HG03521 (cell line): Measurements from ENCODE around the gene SFTA2.
"Not testable (repeated sequence)": the region's sequence is repeated elsewhere in the genome, so short reads cannot be mapped to it uniquely, and the experiment has no call there.

Source experiments
- ATAC-seq: cut with Tn5 transposase; IDR thresholded peaks from one replicate; pipeline ENCODE4 v1.9.1; 2021; ENCODE audit warnings: mild to moderate bottlenecking, moderate library complexity; ENCODE audit not compliant: unreplicated experiment

The SFTA2 gene

DNA sequence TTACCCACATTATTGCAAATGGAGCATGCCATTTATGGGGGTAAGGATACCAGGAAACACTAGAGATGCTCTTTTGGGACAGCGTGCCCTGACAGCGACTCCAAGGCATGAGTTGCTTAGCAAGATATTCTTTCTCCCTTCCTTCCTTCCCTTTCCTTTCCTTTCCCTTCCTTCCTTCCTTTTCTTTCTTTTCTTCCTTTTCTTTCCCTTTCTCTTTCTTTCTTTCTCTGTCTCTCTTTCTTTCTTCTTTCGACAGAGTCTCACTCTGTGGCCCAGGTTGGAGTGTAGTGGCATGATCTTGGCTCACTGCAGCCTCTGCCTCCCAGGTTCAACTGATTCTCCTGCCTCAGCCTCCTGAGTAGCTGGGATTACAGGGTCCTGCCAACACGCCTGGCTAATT is 12.1 kb upstream of the SFTA2 start:
- ATAC-seq = no peak

DNA sequence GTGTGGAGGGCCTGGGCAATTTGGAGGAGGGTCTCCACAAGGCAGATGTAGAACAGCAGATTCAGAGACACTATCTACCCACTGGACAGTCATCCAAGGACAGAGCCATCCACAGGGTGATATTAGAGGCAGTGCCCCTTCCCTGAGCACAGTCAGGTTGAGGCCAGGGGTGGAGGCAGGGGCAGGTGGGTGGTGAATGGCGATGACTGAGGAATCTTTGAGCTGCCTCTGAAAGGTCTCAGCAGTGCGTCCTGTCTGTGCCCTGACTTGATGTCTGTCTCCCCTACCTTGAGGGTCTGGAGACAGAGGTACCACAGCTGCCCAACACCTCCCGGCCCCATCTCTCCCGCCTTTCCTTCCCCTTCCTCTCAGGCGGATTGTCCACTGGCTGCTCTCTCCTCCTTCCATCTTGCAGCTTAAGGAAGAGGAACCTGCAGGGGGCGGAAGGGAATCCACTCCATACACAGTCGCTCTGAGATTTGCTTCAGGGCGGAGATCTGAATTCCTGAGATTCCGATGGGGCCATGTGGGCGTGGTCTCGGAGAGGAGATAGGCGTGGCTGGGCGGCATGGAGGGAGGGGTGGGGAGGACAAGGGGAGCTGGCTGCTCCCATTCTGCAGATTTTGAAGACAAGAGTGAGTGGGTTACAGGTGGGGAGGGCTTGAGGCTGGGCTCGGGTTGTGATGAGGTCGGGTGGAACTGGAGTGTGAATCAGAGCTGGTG is 10.5 kb upstream of the SFTA2 start:
- no peak for ATAC-seq

DNA sequence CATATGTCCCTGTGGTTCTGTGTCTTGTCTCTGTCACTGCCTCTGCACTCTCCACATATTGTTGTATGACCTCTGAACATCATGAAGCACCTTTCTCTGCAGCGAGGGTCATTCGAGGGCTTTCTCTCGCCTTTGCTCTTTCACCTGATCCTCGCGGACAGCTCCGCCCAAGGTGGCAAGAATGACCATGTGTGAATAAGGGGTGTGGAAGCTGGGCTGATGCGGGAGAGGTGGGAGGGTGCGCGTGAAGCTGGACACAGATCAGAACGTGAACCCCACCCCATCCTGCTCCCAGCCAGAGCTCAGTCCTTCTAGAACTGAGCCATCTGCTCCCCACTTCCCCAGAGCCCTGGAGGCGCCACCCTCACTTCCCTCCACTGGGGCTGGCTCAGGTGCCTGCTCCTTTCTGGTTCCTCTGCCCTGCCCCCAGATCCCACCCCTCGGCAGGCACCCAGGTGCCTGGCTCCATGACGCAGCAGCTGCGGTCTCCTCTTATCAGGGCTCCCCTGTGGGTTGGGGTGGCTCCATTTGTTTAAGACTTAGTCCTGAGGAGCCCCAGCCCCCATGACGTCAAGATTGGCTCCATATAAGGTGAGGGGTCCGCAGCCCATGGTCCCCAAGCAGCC is 8.5 kb upstream of the SFTA2 start, which contains the start of gene MUCL3:
Gene MUCL3 (plus strand): TSS at position 613 of the 626 bp plus-strand sequence. CDS start 27 bp downstream, outside the sequence.
- ATAC-seq = no peak

DNA sequence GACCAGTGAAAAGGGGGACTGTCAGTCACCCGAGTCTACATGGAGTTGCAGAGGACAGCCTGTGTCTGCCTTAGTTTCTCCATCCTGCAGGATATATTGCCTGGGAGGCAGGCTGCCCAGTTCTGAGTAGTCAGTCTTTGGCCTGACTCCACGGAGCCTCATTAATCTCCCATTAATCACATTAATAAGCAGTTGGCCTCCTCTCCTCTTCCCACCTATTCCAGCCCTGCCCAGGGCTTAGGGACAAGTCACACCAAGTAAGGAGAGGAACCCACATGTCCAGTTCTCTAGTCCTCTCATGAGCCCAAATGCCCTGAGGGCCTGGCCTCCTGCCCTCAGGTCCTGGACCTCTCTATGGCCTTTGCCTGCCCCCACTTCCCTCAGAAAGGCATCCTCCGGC is 7.5 kb upstream of the SFTA2 start:
- no peak for ATAC-seq

DNA sequence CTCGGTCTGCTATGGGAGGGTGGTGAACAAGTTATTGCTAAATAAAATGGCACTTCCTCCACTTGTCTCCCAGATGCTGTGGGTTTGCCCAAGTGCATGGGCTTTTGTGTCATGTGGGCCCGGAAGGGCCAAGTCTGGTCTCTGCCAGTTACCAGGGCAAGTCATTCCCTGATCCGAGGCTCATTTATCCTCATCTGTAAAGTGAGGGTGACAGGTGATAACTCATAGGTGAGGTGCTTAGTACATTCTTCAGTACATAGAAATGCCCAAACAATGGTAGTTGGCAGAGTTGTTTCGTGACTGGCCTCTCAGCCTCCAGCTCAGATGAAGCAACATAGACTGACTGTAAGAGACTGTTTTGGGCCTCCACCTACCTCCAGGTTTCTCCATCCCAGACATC is 6.8 kb upstream of the SFTA2 start:
- no peak for ATAC-seq

DNA sequence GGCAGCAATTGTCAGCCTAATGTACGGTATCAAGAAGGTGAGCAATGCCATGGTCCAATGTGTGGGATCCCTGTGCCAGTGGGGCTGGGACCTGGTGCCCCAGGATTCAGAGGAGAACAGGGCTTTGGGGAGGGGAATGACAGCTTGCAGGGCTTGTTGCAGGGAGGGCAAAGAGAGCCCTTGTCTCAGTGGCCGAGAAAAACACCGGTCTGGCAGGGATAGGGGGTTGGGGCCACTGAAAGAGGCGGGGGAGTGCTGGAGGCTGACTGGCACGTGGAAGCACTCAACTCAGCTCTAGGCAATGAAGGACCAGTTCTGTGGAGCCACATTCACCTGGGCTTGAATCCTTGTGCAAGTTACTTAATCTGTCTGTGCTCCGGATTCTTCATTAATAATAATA is 5.3 kb upstream of the SFTA2 start:
- ATAC-seq = no peak

DNA sequence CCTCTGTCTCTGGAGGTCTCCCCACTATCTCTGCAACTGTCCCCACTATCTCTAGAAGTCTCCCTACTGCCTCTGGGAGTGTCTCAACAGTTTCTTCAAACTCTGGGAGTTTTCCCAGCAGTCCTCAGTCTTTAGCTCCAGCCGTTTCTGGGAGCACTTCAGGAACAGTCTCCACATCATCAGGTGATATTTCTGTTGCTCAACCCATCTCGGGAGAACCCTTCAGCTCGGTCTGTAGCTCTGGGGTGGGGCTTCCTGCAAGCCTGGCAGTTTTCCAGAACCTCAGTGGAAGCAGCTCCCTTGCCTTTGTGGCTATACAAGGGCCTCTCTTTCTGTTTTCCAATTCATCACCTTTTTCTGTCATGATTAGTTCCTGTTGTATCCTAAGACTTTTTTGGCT is 3.0 kb upstream of the SFTA2 start:
- no peak for ATAC-seq

DNA sequence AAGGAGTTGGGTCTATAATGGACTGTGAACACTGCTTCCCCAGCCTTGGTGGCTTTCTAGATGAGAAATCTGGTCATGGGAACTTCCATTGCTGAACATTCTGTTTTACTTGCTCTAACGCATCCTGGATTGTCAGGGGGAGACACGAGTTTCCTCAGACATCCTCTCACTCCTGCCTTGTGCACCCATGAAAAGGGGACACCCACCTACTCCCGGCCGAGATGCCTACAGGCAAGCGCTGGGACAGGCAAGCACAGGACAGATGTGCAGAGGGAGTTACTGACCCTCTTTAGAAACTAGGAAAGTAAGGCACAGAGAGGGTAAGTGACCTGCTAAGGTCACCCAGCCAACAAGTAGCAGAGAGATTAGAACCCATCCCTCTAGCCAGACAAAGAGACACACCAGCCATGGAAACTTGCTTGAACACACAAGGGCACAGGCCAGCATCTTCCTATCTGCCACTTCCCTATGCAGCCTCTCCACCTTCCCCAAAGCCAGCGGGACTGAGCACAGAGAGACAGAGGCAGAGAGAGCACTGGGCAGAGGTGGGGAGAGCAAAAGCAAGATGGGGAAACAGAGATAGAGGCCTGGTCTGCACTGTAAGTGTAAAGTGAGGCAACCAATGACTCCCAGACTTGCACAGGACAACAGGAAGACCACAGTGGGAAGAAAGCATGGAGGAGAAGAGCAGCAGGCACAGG is 845 bp upstream of the SFTA2 start:
- no peak for ATAC-seq

DNA sequence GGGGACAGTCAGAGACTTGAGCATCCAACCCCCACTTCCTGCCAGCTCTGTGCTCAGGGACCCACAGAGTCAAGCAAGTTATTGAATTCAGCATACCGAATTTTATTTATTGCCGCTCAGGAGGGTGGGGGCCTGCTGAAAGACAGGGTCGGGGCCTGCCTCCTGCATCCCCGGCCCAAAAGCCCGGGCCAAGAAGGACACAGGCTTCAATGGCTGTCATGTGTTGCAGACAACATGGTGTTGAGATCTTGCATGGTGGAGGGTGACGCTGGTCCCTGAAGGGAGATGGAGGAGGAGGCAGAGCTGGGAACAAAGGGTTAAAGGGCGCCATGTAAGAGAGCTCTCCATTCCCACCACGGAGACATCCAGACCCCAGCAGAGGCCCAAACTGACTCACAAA is 698 bp downstream of the SFTA2 start:
- ATAC-seq = no peak

DNA sequence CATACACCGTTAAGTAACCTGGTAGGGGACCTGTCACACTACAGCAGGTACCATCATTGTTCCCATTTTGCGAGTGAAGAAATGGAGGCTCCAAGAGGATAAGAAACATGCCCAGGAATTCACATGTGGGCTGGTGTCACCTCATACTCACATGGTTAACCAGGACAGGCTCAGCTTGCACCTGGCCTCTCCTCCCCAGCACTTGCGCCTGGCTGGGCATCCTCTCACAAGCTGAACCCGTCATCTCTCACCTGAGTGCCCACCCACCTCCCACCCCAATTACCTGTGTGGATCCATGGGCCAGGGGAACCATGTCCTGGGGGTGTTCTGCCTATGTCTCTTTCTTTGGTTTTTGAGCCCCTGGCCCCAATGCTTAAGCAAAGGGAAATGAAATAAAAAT is 1.5 kb downstream of the SFTA2 start:
- no peak for ATAC-seq

DNA sequence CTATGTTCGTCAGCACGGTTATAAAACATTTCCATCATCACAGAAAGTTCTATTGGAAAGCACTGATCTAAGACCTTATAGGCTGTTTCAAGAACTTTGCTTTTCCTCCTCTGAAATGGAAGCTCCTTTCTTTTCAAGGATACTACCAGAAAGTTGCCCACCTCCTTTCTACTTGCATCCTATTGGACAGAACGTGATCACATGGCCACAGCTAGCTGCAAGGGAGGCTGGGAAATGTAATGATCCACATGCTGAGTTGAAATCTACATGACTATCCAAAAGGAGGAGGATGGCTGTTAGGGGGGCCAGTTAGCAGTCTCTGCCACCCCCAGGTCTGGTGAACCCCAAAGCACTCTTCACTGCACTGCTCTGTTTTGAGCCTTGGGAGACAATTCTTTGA is 3.3 kb downstream of the SFTA2 start:
- ATAC-seq = no peak

DNA sequence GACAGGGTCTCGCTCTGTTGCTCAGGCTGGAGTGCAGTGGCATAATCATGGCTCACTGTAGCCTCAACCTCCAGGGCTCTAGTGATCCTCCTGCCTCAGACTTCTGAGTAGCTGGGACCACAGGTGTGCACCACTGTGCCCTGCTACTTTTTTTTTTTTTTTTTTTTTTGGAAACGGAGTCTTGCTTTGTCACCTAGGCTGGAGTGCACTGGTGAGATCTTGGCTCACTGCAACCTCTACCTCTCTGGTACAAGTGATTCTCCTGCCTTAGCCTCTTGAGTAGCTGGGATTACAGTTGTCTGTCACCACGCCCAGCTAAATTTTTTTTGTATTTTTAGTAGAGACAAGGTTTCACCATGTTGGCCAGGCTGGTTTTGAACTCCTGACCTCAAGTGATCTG is 4.9 kb downstream of the SFTA2 start:
- ATAC-seq = not testable (repeated sequence)

DNA sequence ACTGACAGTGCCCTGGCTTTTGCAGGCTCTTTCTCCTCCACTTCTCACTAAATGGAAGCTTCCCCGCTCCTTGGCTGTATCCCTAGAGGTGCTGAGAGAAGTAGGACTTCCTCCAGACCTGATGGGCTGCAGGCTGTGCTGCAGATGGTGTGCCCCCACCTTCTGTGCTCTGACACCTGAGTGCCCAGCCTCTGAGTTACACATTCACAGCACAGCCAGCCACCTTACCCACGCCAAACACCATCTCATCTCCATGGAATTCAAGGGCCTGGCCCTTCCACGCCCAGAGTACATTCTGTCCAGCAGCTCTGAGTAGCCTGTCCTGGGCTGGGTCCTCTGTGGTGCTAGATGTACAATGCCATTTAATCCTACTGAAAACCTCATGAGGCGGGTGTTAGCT is 5.3 kb downstream of the SFTA2 start:
- no peak for ATAC-seq

DNA sequence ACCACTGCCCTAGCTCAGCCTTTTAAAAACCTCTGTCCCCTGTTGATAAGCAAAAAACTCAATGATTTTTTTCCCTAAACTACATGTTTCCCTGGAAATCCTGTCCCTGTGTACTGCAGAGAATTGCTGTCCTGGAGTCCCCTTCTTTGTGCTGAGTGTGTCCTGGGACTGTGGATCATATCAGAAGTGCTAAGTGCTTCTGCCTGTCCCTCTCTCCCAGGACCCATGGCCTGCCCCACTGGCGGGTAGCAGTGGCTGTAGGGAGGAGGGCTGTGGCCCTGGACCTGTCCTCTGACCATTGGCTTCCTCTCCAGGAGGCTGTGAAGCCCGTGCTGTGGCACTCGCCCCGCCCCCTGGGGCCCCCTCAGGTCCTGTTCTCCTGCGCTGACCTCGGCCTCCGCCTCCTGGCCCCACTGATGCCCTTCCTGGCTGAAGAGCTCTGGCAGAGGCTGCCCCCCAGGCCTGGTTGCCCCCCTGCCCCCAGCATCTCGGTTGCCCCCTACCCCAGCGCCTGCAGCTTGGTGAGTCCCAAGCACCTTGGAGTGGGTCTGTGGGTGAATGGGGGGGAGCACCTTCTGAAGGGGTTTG is 7.8 kb downstream of the SFTA2 start:
- ATAC-seq = not testable (repeated sequence)

DNA sequence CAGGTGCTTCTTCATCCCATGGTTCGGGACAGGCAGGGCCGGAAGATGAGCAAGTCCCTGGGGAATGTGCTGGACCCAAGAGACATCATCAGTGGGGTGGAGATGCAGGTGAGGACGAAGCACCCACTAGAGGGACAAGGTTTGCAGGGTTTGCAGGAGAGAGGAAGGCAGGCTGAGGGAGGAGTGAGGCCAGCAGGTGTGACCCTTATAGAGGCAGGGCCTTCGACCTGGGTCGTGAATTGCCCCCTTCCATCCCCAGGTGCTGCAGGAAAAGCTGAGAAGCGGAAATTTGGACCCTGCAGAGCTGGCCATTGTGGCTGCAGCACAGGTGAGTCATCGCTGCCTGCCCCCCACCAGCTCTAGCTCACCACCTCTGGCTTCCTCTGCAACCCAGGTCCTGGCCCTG is 9.5 kb downstream of the SFTA2 start:
- no peak for ATAC-seq

DNA sequence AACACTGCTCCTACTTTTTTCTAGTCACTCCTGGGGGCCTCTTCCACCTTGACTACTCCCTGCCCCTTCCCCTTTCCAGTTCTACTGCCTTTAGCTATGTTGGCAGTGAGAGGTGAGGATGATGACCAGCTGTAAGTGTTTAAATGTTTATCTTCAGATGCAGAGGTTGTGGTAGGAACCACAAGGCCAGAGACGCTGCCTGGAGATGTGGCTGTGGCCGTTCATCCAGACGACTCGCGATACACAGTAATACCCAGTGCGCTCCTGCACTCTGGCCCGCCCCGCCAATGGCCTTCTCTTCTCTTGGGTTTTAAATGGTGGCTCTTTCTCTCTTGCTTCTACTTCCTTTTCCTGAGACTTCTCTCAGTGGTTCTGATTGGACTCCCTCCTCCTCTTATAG is 13.3 kb downstream of the SFTA2 start:
- ATAC-seq = no peak

DNA sequence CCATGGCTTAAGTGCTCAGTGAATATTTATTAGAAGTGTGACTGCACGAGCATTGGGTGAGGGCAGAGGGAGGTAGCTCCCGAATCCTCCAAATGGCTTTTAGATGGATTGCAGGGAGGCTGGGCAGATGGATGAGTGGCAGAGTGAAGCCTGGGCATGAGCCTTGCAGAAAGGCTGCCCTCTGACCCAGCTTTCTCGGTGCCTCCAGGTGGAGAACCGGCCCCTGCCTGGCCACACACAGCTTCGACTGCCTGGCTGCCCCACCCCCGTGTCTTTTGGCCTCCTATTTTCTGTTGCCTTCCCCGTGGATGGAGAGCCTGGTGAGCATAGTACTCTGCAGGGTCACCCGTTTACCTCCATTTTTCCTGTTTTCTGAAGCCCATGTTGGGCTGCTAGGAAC is 14.5 kb downstream of the SFTA2 start:
- no peak for ATAC-seq

DNA sequence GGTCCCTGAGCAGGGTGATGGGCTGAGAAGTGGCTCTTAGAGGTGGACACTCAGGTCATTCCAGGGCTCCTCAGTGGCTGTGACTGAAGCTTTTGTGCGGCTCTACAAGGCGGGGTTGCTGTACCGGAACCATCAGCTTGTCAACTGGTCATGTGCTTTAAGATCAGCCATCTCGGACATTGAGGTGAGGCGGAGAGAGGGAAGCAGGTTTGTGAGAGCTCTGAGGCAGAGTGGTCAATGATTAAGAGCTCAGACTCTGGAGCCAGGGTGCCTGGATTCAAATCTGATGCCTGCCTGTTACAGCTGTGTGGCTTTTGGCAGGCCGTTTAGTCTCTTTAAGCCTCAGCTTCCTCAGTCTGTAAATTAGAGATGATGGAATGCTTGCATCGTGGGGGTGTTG is 14.9 kb downstream of the SFTA2 start:
- no peak for ATAC-seq

DNA sequence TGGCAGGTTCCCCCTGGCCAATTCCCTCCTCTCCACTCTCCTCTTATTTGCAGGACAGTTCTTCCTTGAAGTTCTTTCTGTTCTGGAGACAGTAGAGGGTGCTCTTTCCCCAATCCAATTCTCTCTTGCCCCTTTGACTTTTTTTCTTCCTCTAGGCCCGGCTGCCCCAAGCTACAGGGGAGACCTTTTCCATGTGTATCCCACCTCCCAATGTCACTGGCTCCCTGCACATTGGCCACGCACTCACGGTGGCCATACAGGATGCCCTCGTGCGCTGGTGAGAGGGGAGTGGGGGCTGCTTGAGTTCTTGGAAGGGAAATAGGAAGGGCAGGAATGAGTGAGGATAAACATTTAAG is 16.4 kb downstream of the SFTA2 start:
- no peak for ATAC-seq

DNA sequence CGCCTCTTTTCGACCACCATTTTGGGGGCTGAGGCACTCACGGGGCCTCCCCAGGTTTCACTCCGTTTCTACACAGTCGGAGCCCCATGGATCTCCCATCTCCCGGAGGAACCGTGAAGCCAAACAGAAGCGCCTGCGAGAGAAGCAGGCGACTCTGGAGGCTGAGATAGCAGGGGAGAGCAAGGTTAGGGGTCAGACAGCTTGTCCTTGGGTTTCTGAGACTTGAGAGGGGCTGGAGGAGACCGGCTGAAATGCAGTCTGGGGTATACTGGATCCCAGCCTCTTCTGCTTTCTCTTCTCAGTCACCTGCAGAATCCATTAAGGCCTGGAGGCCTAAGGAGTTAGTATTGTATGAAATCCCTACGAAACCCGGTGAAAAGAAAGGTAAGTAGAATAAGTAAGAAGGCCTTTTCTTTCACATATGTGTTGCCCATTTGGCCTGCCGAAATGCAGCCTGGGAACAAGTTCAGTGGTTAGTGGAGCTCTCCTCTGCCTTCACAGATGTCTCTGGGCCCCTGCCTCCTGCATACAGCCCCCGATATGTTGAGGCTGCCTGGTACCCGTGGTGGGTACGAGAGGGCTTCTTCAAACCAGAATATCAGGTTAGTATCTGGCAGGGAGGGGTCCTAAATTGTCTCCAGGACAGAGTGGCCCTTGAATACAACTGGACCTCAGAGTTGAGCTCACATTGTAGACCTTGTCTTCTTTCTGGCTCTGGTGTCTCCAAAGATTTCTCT is 16.9 kb downstream of the SFTA2 start:
- no peak for ATAC-seq
